Pons (tissue), 1 donor: Measurements from ENCODE around the gene LMNA.
"Not testable (repeated sequence)": the region's sequence is repeated elsewhere in the genome, so short reads cannot be mapped to it uniquely, and the experiment has no call there.

Experiments used
- DNase-seq: peaks from one replicate; pipeline ENCODE4 v3.0.0-alpha.2; 2016; ENCODE audit warnings: low spot score

LMNA gene

DNA sequence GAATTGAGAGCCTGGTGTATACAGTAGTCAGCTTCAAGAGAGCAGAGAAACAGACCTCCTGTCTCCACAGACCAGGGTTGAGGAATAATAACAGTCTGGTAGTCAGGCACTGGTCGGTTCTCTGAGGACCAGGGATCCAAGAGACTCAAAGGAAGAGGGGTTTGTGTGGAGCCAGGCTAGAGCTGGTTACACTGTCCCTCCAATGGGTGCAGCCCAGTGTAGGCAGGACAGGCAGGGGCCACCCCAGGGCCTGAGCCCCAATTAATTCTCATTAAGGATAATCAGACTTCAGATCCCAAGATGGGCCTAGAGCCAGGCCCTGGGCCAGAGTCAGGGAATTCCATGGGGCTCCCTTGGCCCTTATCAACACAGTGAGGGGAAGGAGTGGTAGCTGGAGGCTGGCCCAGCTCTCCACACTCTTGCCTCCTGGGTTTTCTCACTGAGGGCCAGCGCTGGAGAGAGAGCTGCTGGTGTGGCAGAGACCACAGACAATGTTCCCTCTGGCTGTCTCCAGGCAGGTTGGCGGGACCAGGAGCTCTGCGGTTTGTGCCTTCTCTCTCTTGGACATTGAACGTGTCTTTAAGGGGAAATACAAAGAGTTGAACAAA is 48.0 kb downstream of the LMNA start:
- no peak for DNase-seq

DNA sequence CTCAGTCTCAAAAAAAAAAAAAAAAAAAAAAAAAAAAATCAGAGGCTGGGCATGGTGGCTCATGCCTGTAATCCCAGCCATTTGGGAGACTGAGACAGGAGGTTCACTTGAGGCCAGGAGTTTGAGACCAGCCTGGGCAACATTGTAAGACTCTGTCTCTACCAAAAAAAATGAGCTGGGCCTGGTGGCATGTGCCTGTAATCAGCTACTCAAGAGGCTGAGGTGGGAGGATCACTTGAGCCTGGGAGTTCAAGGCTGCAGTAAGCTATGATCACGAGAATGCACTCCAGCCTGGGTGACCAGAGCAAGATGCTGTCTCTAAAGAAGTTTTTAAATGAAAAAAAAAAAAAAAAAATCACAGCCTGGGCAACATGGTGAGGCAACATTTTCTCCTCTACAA is 49.2 kb downstream of the LMNA start:
- no peak for DNase-seq

GRCh38 chr1:156164125-156164831 is 49.8 kb downstream of the LMNA start:
- no peak for DNase-seq

DNA sequence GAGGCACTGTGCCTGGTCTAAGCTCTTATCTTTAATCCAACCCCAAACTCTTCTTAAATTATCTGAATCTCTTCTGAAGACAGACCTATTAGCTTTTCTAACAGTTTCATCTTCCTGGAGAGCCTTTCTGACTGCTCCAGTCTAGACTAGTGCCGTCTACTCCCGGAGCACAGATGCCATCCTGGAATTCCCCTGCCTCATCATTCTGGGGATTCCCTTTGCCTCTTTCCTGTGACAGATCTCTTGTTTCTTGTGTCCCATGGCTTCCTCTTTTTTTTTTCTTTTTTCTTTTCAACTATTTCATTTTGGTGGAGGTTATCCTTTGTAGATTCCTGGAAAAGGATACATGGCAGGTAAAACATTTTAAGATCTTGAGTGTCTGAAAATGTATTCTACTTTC is 50.6 kb downstream of the LMNA start:
- DNase-seq = no peak

- DNase-seq = no peak
These were observed 53.0 kb downstream of the LMNA start for GRCh38 chr1:156167536-156167935.

DNA sequence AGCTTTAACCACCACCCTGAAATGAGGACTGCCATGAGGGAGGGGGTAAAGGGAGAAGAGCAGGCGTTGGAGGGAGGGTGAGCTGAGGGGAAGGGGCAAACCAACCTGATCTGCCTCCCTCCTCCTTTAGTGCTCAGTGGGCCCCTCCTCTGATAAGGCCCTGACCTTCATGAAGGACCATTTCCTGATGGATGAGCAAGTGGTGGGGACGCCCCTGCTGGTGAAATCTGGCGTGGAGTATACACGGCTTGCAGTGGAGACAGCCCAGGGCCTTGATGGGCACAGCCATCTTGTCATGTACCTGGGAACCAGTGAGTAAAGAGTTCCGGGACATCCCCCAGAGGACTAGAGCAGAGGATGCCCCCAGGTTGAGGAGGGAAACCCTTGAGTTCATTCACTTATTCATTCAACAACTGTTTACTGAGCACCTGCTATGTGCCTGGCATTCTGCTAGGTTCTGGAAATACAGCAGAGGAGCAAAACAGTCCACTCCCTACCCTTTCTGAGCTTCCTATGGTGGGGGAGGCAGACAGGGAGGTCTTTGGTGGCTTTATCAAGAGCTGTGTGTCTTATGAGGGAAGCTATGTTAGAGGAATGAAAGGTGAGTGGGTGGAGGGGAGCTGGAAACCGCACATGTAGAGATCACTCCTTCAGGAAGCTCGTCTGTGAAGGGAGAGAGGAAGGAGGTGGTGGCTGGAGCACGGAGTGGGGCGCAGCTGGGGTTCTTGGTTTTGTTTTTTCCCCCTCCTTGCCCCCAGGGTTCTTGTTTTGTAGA is 58.4 kb downstream of the LMNA start:
- no peak for DNase-seq

DNA sequence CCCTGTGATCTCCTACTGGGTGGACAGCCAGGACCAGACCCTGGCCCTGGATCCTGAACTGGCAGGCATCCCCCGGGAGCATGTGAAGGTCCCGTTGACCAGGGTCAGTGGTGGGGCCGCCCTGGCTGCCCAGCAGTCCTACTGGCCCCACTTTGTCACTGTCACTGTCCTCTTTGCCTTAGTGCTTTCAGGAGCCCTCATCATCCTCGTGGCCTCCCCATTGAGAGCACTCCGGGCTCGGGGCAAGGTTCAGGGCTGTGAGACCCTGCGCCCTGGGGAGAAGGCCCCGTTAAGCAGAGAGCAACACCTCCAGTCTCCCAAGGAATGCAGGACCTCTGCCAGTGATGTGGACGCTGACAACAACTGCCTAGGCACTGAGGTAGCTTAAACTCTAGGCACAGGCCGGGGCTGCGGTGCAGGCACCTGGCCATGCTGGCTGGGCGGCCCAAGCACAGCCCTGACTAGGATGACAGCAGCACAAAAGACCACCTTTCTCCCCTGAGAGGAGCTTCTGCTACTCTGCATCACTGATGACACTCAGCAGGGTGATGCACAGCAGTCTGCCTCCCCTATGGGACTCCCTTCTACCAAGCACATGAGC is 62.2 kb downstream of the LMNA start:
- no peak for DNase-seq

GRCh38 chr1:156177919-156178654 is 63.6 kb downstream of the LMNA start:
- no peak for DNase-seq

DNA sequence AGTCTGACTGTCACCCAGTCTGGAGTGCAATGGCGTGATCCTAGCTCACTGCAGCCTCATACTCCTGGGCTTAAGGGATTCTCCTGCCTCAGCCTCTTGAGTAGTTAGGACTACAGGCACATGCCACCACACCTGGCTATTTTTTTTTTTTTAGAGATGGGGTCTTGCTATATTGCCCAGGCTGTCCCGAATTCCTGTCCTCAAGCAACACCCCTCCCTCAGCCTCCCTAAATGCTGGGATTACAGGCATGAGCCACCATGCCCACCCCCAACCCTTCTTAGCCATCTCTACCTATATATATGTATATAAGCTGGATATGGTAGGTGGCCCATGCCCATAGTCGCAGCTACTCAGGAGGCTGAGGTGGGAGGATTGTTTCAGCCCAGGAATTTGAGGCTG is 66.0 kb downstream of the LMNA start:
- DNase-seq = no peak

GRCh38 chr1:156181391-156181924 is 66.9 kb downstream of the LMNA start:
- DNase-seq = not testable (repeated sequence)

GRCh38 chr1:156182010-156182779 is 67.7 kb downstream of the LMNA start:
- not testable (repeated sequence) for DNase-seq

- not testable (repeated sequence) for DNase-seq
These were observed 72.1 kb downstream of the LMNA start for GRCh38 chr1:156186347-156187177.
